Loucy (cell line): Measurements from ENCODE around the gene PTPRF.

Experiments
- H2AFZ ChIP-seq: fragments of 200-600 bp; sonication (generic); 2 replicates; pipeline ENCODE4 v1.6.0; 2016; ENCODE audit warnings: antibody characterized with exemption, mild to moderate bottlenecking, low read length, moderate library complexity
- H3F3A ChIP-seq: fragments of 200-600 bp; 2 replicates; pipeline ENCODE4 v1.6.0; 2016; ENCODE audit warnings: antibody characterized with exemption, low read depth, mild to moderate bottlenecking
- H3K27me3 ChIP-seq: fragments of 200-600 bp; sonication (generic); 2 replicates; pipeline ENCODE4 v1.6.1; 2014; ENCODE audit warnings: low read length, mild to moderate bottlenecking; ENCODE audit not compliant: insufficient read depth, poor library complexity, severe bottlenecking
- H3K36me3 ChIP-seq: fragments of 200-600 bp; sonication (generic); 2 replicates; pipeline ENCODE4 v1.6.1; 2016; ENCODE audit warnings: low read length; ENCODE audit not compliant: insufficient read depth
- H3K4me1 ChIP-seq: fragments of 200-600 bp; sonication (generic); 2 replicates; pipeline ENCODE4 v1.5.1; 2014; ENCODE audit warnings: low read length, mild to moderate bottlenecking; ENCODE audit not compliant: insufficient read depth, poor library complexity, severe bottlenecking
- H3K4me2 ChIP-seq: fragments of 200-600 bp; sonication (generic); 2 replicates; pipeline ENCODE4 v1.6.0; 2014; ENCODE audit warnings: antibody characterized with exemption, low read length, low read depth, mild to moderate bottlenecking; ENCODE audit not compliant: poor library complexity, severe bottlenecking
- H3K4me3 ChIP-seq: fragments of 200-600 bp; sonication (generic); 2 replicates; pipeline ENCODE4 v1.5.1; 2014; ENCODE audit warnings: low read length, mild to moderate bottlenecking, mixed read lengths; ENCODE audit not compliant: poor library complexity, severe bottlenecking
- H3K79me2 ChIP-seq: fragments of 200-600 bp; sonication (generic); 2 replicates; pipeline ENCODE4 v1.6.1; 2014; ENCODE audit warnings: low read length; ENCODE audit not compliant: insufficient read depth
- H3K9ac ChIP-seq: fragments of 200-600 bp; sonication (generic); 2 replicates; pipeline ENCODE4 v1.6.0; 2014; ENCODE audit warnings: mild to moderate bottlenecking, low read depth, low read length, moderate library complexity; ENCODE audit not compliant: poor library complexity, severe bottlenecking
- H3K9me2 ChIP-seq: fragments of 200-600 bp; sonication (generic); replicated peaks from 2 replicates; pipeline ENCODE4 v1.6.1; 2016; ENCODE audit warnings: low read depth, low read length, mixed read lengths
- H3K9me3 ChIP-seq: fragments of 200-600 bp; sonication (generic); 2 replicates; pipeline ENCODE4 v1.6.1; 2014; ENCODE audit warnings: mild to moderate bottlenecking, antibody characterized with exemption, low read length, low read depth; ENCODE audit not compliant: insufficient read depth
- H4K20me1 ChIP-seq: fragments of 200-600 bp; sonication (generic); 2 replicates; pipeline ENCODE4 v1.6.0; 2014; ENCODE audit warnings: antibody characterized with exemption, low read length, mild to moderate bottlenecking; ENCODE audit not compliant: insufficient read depth, poor library complexity, severe bottlenecking
- CTCF ChIP-seq: fragments of 200-600 bp; sonication (generic); conservative IDR thresholded peaks from 2 replicates; pipeline ENCODE4 v1.5.1; 2014; ENCODE audit warnings: mild to moderate bottlenecking, antibody characterized with exemption, low read length
- EZH2phosphoT487 ChIP-seq: fragments of 200-600 bp; IDR thresholded peaks from 2 replicates; pipeline ENCODE4 v1.6.1; 2018; ENCODE audit warnings: antibody characterized with exemption, mild to moderate bottlenecking, moderate library complexity, borderline replicate concordance

The PTPRF gene

DNA sequence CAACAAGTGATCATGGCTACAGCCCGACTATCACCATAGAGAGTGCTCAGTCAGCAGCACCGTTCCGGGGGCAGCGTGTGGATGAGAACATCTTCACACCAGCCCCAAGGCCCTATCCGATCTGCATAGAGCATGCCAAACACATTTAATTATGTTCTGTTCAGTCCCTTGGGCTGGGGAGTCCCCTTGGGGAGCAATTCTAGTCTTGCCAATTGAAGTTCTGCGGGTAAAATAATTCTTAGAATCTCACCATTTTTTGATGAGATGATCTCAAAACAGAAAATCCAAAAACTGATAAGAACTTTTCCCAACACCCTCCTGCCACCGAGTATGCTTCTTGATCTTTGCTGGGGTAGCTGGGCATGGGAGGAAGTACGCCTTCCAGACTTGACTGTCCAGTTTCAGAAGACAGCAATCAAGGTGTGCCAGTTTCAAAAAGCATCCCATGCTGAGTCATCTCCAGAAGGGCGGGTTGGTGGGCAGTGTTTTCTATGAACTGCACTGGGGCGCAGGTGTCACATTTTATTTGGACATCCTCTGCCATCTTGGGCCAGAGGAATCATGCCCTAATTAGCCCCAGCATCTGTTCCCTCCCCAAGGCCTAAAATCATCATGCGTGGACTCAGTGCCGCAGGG, 20.8 kb upstream of the PTPRF start:
- Histone ChIP-seq H3K27me3 (no peaks in the 10 kb centered on the region), H2AFZ (no peak overlapping the region), H3K79me2 (no peaks in the 10 kb centered on the region), H4K20me1 (no peaks in the 10 kb centered on the region), H3K4me3 (no peak overlapping the region), H3K4me1 (no peaks in the 10 kb centered on the region), H3K4me2 (no peak overlapping the region), H3F3A (no peaks in the 10 kb centered on the region), H3K9ac (no peak overlapping the region), H3K9me2 (no peaks in the 10 kb centered on the region), H3K9me3 (no peaks in the 10 kb centered on the region), H3K36me3 (no peaks in the 10 kb centered on the region)
- no peak for TF ChIP-seq CTCF
- no peak for TF ChIP-seq EZH2phosphoT487

GRCh38 chr1:43510621-43511020, 20.1 kb upstream of the PTPRF start:
- H3K4me3 ChIP-seq = no peak overlapping the region
- no peaks in the 10 kb centered on the region for H4K20me1 ChIP-seq
- no peaks in the 10 kb centered on the region for H3K4me1 ChIP-seq
- TF ChIP-seq CTCF (no peak), EZH2phosphoT487 (no peak)
- no peaks in the 10 kb centered on the region for H3K9me2 ChIP-seq
- no peaks in the 10 kb centered on the region for H3K27me3 ChIP-seq
- H2AFZ ChIP-seq = no peak overlapping the region
- no peaks in the 10 kb centered on the region for H3K9me3 ChIP-seq
- H3K36me3 ChIP-seq = no peaks in the 10 kb centered on the region
- H3F3A ChIP-seq = no peaks in the 10 kb centered on the region
- no peak overlapping the region for H3K4me2 ChIP-seq
- no peak overlapping the region for H3K9ac ChIP-seq
- no peaks in the 10 kb centered on the region for H3K79me2 ChIP-seq

- no peaks in the 10 kb centered on the region for H3K27me3 ChIP-seq
- TF ChIP-seq EZH2phosphoT487 = no peak
- no peak for TF ChIP-seq CTCF
Observed at GRCh38 chr1:43511394-43511793, 19.3 kb upstream of the PTPRF start.

More at GRCh38 chr1:43511394-43511793, 19.3 kb upstream of the PTPRF start:
- Histone ChIP-seq H3F3A (no peaks in the 10 kb centered on the region), H3K4me3 (no peak overlapping the region), H3K4me2 (no peak overlapping the region), H3K9me2 (no peaks in the 10 kb centered on the region), H2AFZ (no peak overlapping the region), H3K4me1 (no peaks in the 10 kb centered on the region), H3K9me3 (no peaks in the 10 kb centered on the region), H3K36me3 (no peaks in the 10 kb centered on the region), H3K79me2 (no peaks in the 10 kb centered on the region), H3K9ac (no peak overlapping the region), H4K20me1 (no peaks in the 10 kb centered on the region)
